H9 (cell line): ENCODE data around the gene CAMTA1. TPM values are rescaled to one million over a fixed set of nuclear protein-coding genes. Genes with fewer than 3 reads are reported as not detected.

Experiments used
- DNase-seq: peaks from one replicate; pipeline ENCODE4 v3.0.0-alpha.2; 2017
- H2AFZ ChIP-seq: one replicate; pipeline ENCODE4 v1.6.1; 2013; ENCODE audit warnings: mild to moderate bottlenecking, low read length, control low read depth, moderate library complexity
- H2AK5ac ChIP-seq: 2 replicates; pipeline ENCODE4 v1.6.1; 2013; ENCODE audit warnings: low read length, control low read depth, mixed read lengths; ENCODE audit not compliant: insufficient read length
- H2BK120ac ChIP-seq: one replicate; pipeline ENCODE4 v1.6.1; 2013; ENCODE audit warnings: low read depth, mild to moderate bottlenecking, low read length, control low read depth, inconsistent platforms; ENCODE audit not compliant: poor library complexity, severe bottlenecking
- H2BK12ac ChIP-seq: 2 replicates; pipeline ENCODE4 v1.6.1; 2013; ENCODE audit warnings: low read length, control low read depth, mixed read lengths, low read depth; ENCODE audit not compliant: insufficient read length
- H2BK15ac ChIP-seq: 2 replicates; pipeline ENCODE4 v1.6.1; 2013; ENCODE audit warnings: low read depth, low read length, control low read depth
- H2BK20ac ChIP-seq: one replicate; pipeline ENCODE4 v1.6.1; 2013; ENCODE audit warnings: low read depth, mild to moderate bottlenecking, low read length, control low read depth, inconsistent platforms; ENCODE audit not compliant: poor library complexity, severe bottlenecking
- H2BK5ac ChIP-seq: 2 replicates; pipeline ENCODE4 v1.6.1; 2013; ENCODE audit warnings: low read length, control low read depth, mixed read lengths; ENCODE audit not compliant: insufficient read length
- H3K14ac ChIP-seq: 2 replicates; pipeline ENCODE4 v1.6.1; 2013; ENCODE audit warnings: low read length, control low read depth; ENCODE audit not compliant: insufficient read depth
- H3K18ac ChIP-seq: 2 replicates; pipeline ENCODE4 v1.6.1; 2013; ENCODE audit warnings: low read depth, mild to moderate bottlenecking, mixed read lengths, low read length, control low read depth; ENCODE audit not compliant: insufficient read length
- H3K23ac ChIP-seq: 2 replicates; pipeline ENCODE4 v1.6.1; 2013; ENCODE audit warnings: low read length, control low read depth, mixed read lengths, low read depth; ENCODE audit not compliant: insufficient read length
- H3K23me2 ChIP-seq: 2 replicates; pipeline ENCODE4 v1.6.1; 2013; ENCODE audit warnings: low read depth, mild to moderate bottlenecking, mixed read lengths, low read length, control low read depth; ENCODE audit not compliant: insufficient read length, poor library complexity, severe bottlenecking
- H3K27ac ChIP-seq: 2 replicates; pipeline ENCODE4 v1.5.1; 2013; ENCODE audit warnings: low read length, control low read depth, mixed read lengths, low read depth; ENCODE audit not compliant: insufficient read length
- H3K27me3 ChIP-seq: 2 replicates; pipeline ENCODE4 v1.6.1; 2013; ENCODE audit warnings: low read length, control low read depth, inconsistent platforms; ENCODE audit not compliant: insufficient read depth
- H3K4ac ChIP-seq: 2 replicates; pipeline ENCODE4 v1.6.1; 2013; ENCODE audit warnings: low read depth, mild to moderate bottlenecking, control low read depth, inconsistent platforms, low read length, moderate library complexity
- H3K4me1 ChIP-seq: 2 replicates; pipeline ENCODE4 v1.6.1; 2013; ENCODE audit warnings: low read length, control low read depth, inconsistent platforms; ENCODE audit not compliant: insufficient read depth
- H3K4me2 ChIP-seq: 2 replicates; pipeline ENCODE4 v1.6.1; 2013; ENCODE audit warnings: low read length, control low read depth, mixed read lengths; ENCODE audit not compliant: insufficient read length, insufficient read depth
- H3K56ac ChIP-seq: 2 replicates; pipeline ENCODE4 v1.6.1; 2013; ENCODE audit warnings: low read depth, mild to moderate bottlenecking, mixed read lengths, low read length, control low read depth; ENCODE audit not compliant: insufficient read length
- H3K79me1 ChIP-seq: 2 replicates; pipeline ENCODE4 v1.6.1; 2013; ENCODE audit warnings: low read depth, mild to moderate bottlenecking, moderate library complexity, low read length, control low read depth, inconsistent platforms; ENCODE audit not compliant: insufficient read depth, poor library complexity, severe bottlenecking
- H3K79me2 ChIP-seq: 2 replicates; pipeline ENCODE4 v1.6.1; 2013; ENCODE audit warnings: low read length, control low read depth, inconsistent platforms; ENCODE audit not compliant: insufficient read depth
- H3K9ac ChIP-seq: 2 replicates; pipeline ENCODE4 v1.6.1; 2013; ENCODE audit warnings: low read length, control low read depth, mixed read lengths; ENCODE audit not compliant: insufficient read length; ENCODE audit errors: extremely low read depth
- H3K9me3 ChIP-seq: one replicate; pipeline ENCODE4 v1.6.1; 2013; ENCODE audit warnings: low read depth, low read length, inconsistent platforms; ENCODE audit not compliant: control insufficient read depth
- H3T11ph ChIP-seq: one replicate; pipeline ENCODE4 v1.6.1; 2013; ENCODE audit warnings: mild to moderate bottlenecking, low read length, control low read depth, inconsistent platforms
- H4K20me1 ChIP-seq: one replicate; pipeline ENCODE4 v1.6.1; 2013; ENCODE audit not compliant: control insufficient read depth, insufficient read length, insufficient read depth
- H4K5ac ChIP-seq: 2 replicates; pipeline ENCODE4 v1.6.1; 2013; ENCODE audit warnings: low read depth, mild to moderate bottlenecking, mixed read lengths, low read length, control low read depth; ENCODE audit not compliant: insufficient read length
- H4K8ac ChIP-seq: replicated peaks from 2 replicates; pipeline ENCODE4 v1.6.1; 2013; ENCODE audit warnings: low read length, control low read depth, mixed read lengths, low read depth; ENCODE audit not compliant: insufficient read length
- H4K91ac ChIP-seq: 2 replicates; pipeline ENCODE4 v1.6.1; 2013; ENCODE audit warnings: low read depth, mild to moderate bottlenecking, moderate library complexity, mixed read lengths, low read length, control low read depth; ENCODE audit not compliant: insufficient read length
- H3K27ac Mint-ChIP-seq, 3 experiments: 2 replicates in 2 of 3; 3 replicates in 1 of 3; pipeline ENCODE4 v1.8.0; 2020 to 2021; ENCODE audit warnings: mixed read lengths in 3 of 3, mild to moderate bottlenecking in 1 of 3, moderate library complexity in 1 of 3
- H3K27me3 Mint-ChIP-seq: 2 replicates; pipeline ENCODE4 v1.8.0; 2021; ENCODE audit warnings: low read depth, mild to moderate bottlenecking, moderate library complexity, mixed read lengths
- H3K36me3 Mint-ChIP-seq, 3 experiments: 2 replicates in 2 of 3; 3 replicates in 1 of 3; pipeline ENCODE4 v1.8.0; 2020 to 2021; ENCODE audit warnings: low read depth in 3 of 3, mixed read lengths in 3 of 3; ENCODE audit not compliant: insufficient read depth in 1 of 3
- H3K4me1 Mint-ChIP-seq, 2 experiments: 2 replicates each; pipeline ENCODE4 v1.8.0; 2020; ENCODE audit warnings: mixed read lengths in 2 of 2
- H3K4me3 Mint-ChIP-seq, 2 experiments: 2 replicates in 1 of 2; 3 replicates in 1 of 2; pipeline ENCODE4 v1.8.0; 2020 to 2021; ENCODE audit warnings: mild to moderate bottlenecking in 2 of 2, mixed read lengths in 2 of 2, moderate library complexity in 1 of 2
- H3K9me3 Mint-ChIP-seq, 2 experiments: 2 replicates in 1 of 2; 3 replicates in 1 of 2; pipeline ENCODE4 v1.8.0; 2020; ENCODE audit warnings: mild to moderate bottlenecking in 2 of 2, mixed read lengths in 2 of 2, moderate library complexity in 1 of 2
- CTCF ChIP-seq: fragments of 200-600 bp; sonication (generic); conservative IDR thresholded peaks from 3 replicates; pipeline ENCODE4 v1.8.0; 2021; ENCODE audit warnings: antibody characterized with exemption, mild to moderate bottlenecking
- WGBS: extraction: QIAGEN DNeasy Blood & Tissue Kit; methylation state at CpG from one replicate; pipeline ENCODE4 v1.1.7; 2013; ENCODE audit warnings: missing lambda C conversion rate, low lambda C conversion rate, mixed read lengths; ENCODE audit not compliant: insufficient read length; ENCODE audit errors: extremely low coverage; 5-methylcytosine and 5-hydroxymethylcytosine counted together
- total RNA-seq: library from RNA; stranded (reverse); gene quantifications from 2 replicates; pipeline ENCODE4 v1.2.1, GENCODE V29; 2021

Gene CAMTA1
- total RNA-seq, 1 experiment from 2014 or later: 115 TPM

- H3K9ac ChIP-seq: no peak overlapping the region
- no peaks in the 10 kb centered on the region for H3K27me3 Mint-ChIP-seq
- no peak overlapping the region for H3K56ac ChIP-seq
- no peak overlapping the region for H3K4me2 ChIP-seq
- H4K8ac ChIP-seq: no peak overlapping the region
- H3K4me1 ChIP-seq: no peaks in the 10 kb centered on the region; the same call in 1 of the 2 replicates
- no peak overlapping the region for H3K4me3 Mint-ChIP-seq
- H2BK12ac ChIP-seq: no peak overlapping the region
- no peak overlapping the region for H2AK5ac ChIP-seq
- H2BK5ac ChIP-seq: no peak overlapping the region
- no peak overlapping the region for H4K91ac ChIP-seq
- H3K27ac Mint-ChIP-seq: no peak overlapping the region
- peaks cover 2% of the 10 kb centered on the region for H4K20me1 ChIP-seq
- H2BK20ac ChIP-seq: no peak overlapping the region
- H3K23ac ChIP-seq: no peak overlapping the region
- H2BK120ac ChIP-seq: no peak overlapping the region
- H3K23me2 ChIP-seq: peaks cover 3% of the 10 kb centered on the region
- no CpG with 5 or more reads among the region's 3 CpGs for WGBS
- DNase-seq: no peak
- no peaks in the 10 kb centered on the region for H3K79me2 ChIP-seq
- no peaks in the 10 kb centered on the region for H3K79me1 ChIP-seq
- no peak overlapping the region for H3K27ac ChIP-seq
- peaks cover 10 to 34% of the 10 kb centered on the region in 2 experiments for H3K4me1 Mint-ChIP-seq
- H3K14ac ChIP-seq: no peak overlapping the region
- no peak overlapping the region for H4K5ac ChIP-seq
- no peaks in the 10 kb centered on the region for H3K9me3 ChIP-seq
- no peaks in the 10 kb centered on the region; a peak in 1 of 5 replicates for H3K9me3 Mint-ChIP-seq
- no peaks in the 10 kb centered on the region for H3K27me3 ChIP-seq
- no peak overlapping the region for H2BK15ac ChIP-seq
- no peak overlapping the region for H2AFZ ChIP-seq
- H3T11ph ChIP-seq: no peak overlapping the region
- H3K36me3 Mint-ChIP-seq: no peaks in the 10 kb centered on the region
- no peak overlapping the region for H3K18ac ChIP-seq
- no peak for TF ChIP-seq CTCF
- H3K4ac ChIP-seq: no peak overlapping the region
These were observed 860.9 kb downstream of the CAMTA1 start for GRCh38 chr1:7646164-7646563.
